WTC11 (cell line): ENCODE data around the gene NFIC. TPM values are rescaled to one million over a fixed set of nuclear protein-coding genes. Genes with fewer than 3 reads are reported as not detected.

Experiments
- ATAC-seq: fragments of 200-7000 bp; cut with Tn5 transposase; 2 replicates; pipeline ENCODE4 v1.10.0; 2021; ENCODE audit warnings: mild to moderate bottlenecking, moderate library complexity
- Bru-seq: library from RNA; stranded (reverse); fragments of 400-500 nt; gene quantifications from one replicate; lab custom pipeline; 2021; lab: Mats Ljungman, UMichigan
- CTCF ChIA-PET: fragments of 300-600 bp; sonication (Branson Sonifier 250); formaldehyde crosslinking; loops from one replicate; lab custom pipeline; 2021; ENCODE audit warnings: antibody characterized with exemption; lab: Charles Lee
- POLR2A ChIA-PET: fragments of 350-600 bp; sonication (Branson Sonifier 250); formaldehyde crosslinking; loops from one replicate; lab custom pipeline; 2021; ENCODE audit warnings: antibody characterized with exemption; lab: Charles Lee
- DNase-seq: peaks from one replicate; pipeline ENCODE4 v3.0.0; 2021; ENCODE audit warnings: low spot score
- H3K27ac Mint-ChIP-seq: 2 replicates; pipeline ENCODE4 v1.8.0; 2021; ENCODE audit warnings: mixed read lengths
- H3K27me3 Mint-ChIP-seq: 2 replicates; pipeline ENCODE4 v1.8.0; 2021; ENCODE audit warnings: low read depth, mild to moderate bottlenecking, moderate library complexity, mixed read lengths
- H3K36me3 Mint-ChIP-seq: 2 replicates; pipeline ENCODE4 v1.8.0; 2021; ENCODE audit warnings: mixed read lengths
- H3K4me1 Mint-ChIP-seq: 2 replicates; pipeline ENCODE4 v1.8.0; 2022; ENCODE audit warnings: mixed read lengths
- H3K4me3 Mint-ChIP-seq: 2 replicates; pipeline ENCODE4 v1.8.0; 2021; ENCODE audit warnings: mild to moderate bottlenecking, moderate library complexity, mixed read lengths
- H3K9me3 Mint-ChIP-seq: 2 replicates; pipeline ENCODE4 v1.8.0; 2021; ENCODE audit warnings: mixed read lengths
- ARID4B ChIP-seq: sonication (generic); formaldehyde crosslinking; IDR thresholded peaks from 2 replicates; pipeline ENCODE4 v1.8.0; 2023; ENCODE audit warnings: missing genetic modification reagents, mild to moderate bottlenecking, borderline replicate concordance
- ATF1 ChIP-seq: sonication (generic); formaldehyde crosslinking; IDR thresholded peaks from 2 replicates; pipeline ENCODE4 v1.8.1; 2023; ENCODE audit warnings: mild to moderate bottlenecking, moderate library complexity, missing genetic modification reagents
- ATF3 ChIP-seq: sonication (generic); formaldehyde crosslinking; conservative IDR thresholded peaks from 2 replicates; pipeline ENCODE4 v1.8.1; 2022; ENCODE audit warnings: mild to moderate bottlenecking, missing genetic modification reagents
- CDX4 ChIP-seq: fragments of 250-450 bp; sonication (Bioruptor Pico); IDR thresholded peaks from 2 replicates; pipeline ENCODE4 v1.9.0; 2021; ENCODE audit warnings: moderate library complexity, mild to moderate bottlenecking, inconsistent platforms, borderline replicate concordance
- E2F1 ChIP-seq: sonication (generic); formaldehyde crosslinking; IDR thresholded peaks from 2 replicates; pipeline ENCODE4 v1.8.0; 2022; ENCODE audit warnings: mild to moderate bottlenecking, missing genetic modification reagents
- ETV6 ChIP-seq: sonication (generic); formaldehyde crosslinking; IDR thresholded peaks from 2 replicates; pipeline ENCODE4 v1.8.1; 2022; ENCODE audit warnings: mild to moderate bottlenecking, missing genetic modification reagents
- FOXJ3 ChIP-seq: sonication (generic); formaldehyde crosslinking; IDR thresholded peaks from 2 replicates; pipeline ENCODE4 v1.9.0; 2021; ENCODE audit warnings: missing genetic modification reagents, mild to moderate bottlenecking, borderline replicate concordance
- FOXP1 ChIP-seq: sonication (generic); formaldehyde crosslinking; IDR thresholded peaks from 2 replicates; pipeline ENCODE4 v1.8.0; 2022; ENCODE audit warnings: missing genetic modification reagents, mild to moderate bottlenecking, moderate library complexity, borderline replicate concordance
- HMGA2 ChIP-seq: fragments of 250-450 bp; sonication (Bioruptor Pico); IDR thresholded peaks from 2 replicates; pipeline ENCODE4 v1.4.0; 2021; ENCODE audit warnings: mild to moderate bottlenecking, moderate library complexity
- JAZF1 ChIP-seq: fragments of 250-450 bp; sonication (Bioruptor Pico); IDR thresholded peaks from 2 replicates; pipeline ENCODE4 v1.9.0; 2021; ENCODE audit warnings: moderate library complexity, mild to moderate bottlenecking, inconsistent platforms
- JUN ChIP-seq: sonication (generic); formaldehyde crosslinking; IDR thresholded peaks from 2 replicates; pipeline ENCODE4 v1.8.0; 2023; ENCODE audit warnings: mild to moderate bottlenecking, missing genetic modification reagents
- NFYB ChIP-seq: sonication (generic); formaldehyde crosslinking; conservative IDR thresholded peaks from 2 replicates; pipeline ENCODE4 v1.8.0; 2022; ENCODE audit warnings: low read depth, missing genetic modification reagents
- NR1H2 ChIP-seq: sonication (generic); formaldehyde crosslinking; IDR thresholded peaks from 2 replicates; pipeline ENCODE4 v1.9.0; 2021; ENCODE audit warnings: mild to moderate bottlenecking, moderate library complexity, missing genetic modification reagents
- OVOL2 ChIP-seq: fragments of 250-450 bp; sonication (Bioruptor Pico); IDR thresholded peaks from 2 replicates; pipeline ENCODE4 v1.9.0; 2021; ENCODE audit warnings: mild to moderate bottlenecking, borderline replicate concordance
- SMAD3 ChIP-seq: sonication (generic); formaldehyde crosslinking; IDR thresholded peaks from 2 replicates; pipeline ENCODE4 v1.8.0; 2022; ENCODE audit warnings: missing genetic modification reagents, mild to moderate bottlenecking, borderline replicate concordance
- SP1 ChIP-seq: sonication (generic); formaldehyde crosslinking; conservative IDR thresholded peaks from 2 replicates; pipeline ENCODE4 v1.8.1; 2022; ENCODE audit warnings: missing genetic modification reagents
- TEAD4 ChIP-seq: sonication (generic); formaldehyde crosslinking; IDR thresholded peaks from 2 replicates; pipeline ENCODE4 v1.8.0; 2022; ENCODE audit warnings: mild to moderate bottlenecking, missing genetic modification reagents
- ZNF138 ChIP-seq: sonication (generic); formaldehyde crosslinking; conservative IDR thresholded peaks from 2 replicates; pipeline ENCODE4 v1.8.1; 2022; ENCODE audit warnings: mild to moderate bottlenecking, moderate library complexity, missing genetic modification reagents
- ZNF232 ChIP-seq: sonication (generic); formaldehyde crosslinking; IDR thresholded peaks from 2 replicates; pipeline ENCODE4 v1.8.0; 2022; ENCODE audit warnings: mild to moderate bottlenecking, missing genetic modification reagents
- ZNF425 ChIP-seq: fragments of 250-450 bp; sonication (Bioruptor Pico); conservative IDR thresholded peaks from 2 replicates; pipeline ENCODE4 v1.9.0; 2021; ENCODE audit warnings: mild to moderate bottlenecking
- long read RNA-seq, 3 experiments: library from RNA in 1 of 3; library from capped mRNA in 1 of 3; library from polyadenylated mRNA in 1 of 3; unstranded in 2 of 3; stranded (forward) in 1 of 3; transcript quantifications; one replicate each; pipeline ENCODE4 v2.0.0, GENCODE V29; 2021
- total RNA-seq: library from RNA; stranded (reverse); gene quantifications from 3 replicates; pipeline ENCODE4 v1.2.3, GENCODE V29; 2021

Gene NFIC
- total RNA-seq = 3.5 to 4.4 TPM (median 4.0 TPM) in 3 replicates
- percentile 19 among the genes with signal in this experiment for Bru-seq, nascent RNA
- long read RNA-seq, experiment 1, partial matches to known transcripts = 0 of 3 reads
- long read RNA-seq, experiment 1, other reads (novel, unspliced or antisense) = 3 of 3 reads
- long read RNA-seq, experiment 2, partial matches to known transcripts = 2 of 7 reads
- long read RNA-seq, experiment 2, other reads (novel, unspliced or antisense) = 5 of 7 reads
- long read RNA-seq, experiment 3, partial matches to known transcripts = 1 of 1 reads
- long read RNA-seq, experiment 3, other reads (novel, unspliced or antisense) = 0 of 1 reads

GRCh38 chr19:3365836-3366752, at the start of gene NFIC:
NFIC (plus strand) TSS chr19:3366583; CDS start chr19:3366637, 54 bp downstream.
- ChIA-PET POLR2A (no interaction called here), CTCF (interaction anchor here (1.2 kb wide), 1 partner anchor 64 kb away, joined by 6 read pairs; no protein-coding TSS in a partner anchor)
- Mint-ChIP-seq H3K27me3 (peaks cover 95% of the 10 kb centered on the region), H3K36me3 (no peaks in the 10 kb centered on the region), H3K27ac (no peak within 1 kb of the TSS), H3K4me3 (peak within 1 kb of the TSS; percentile 61), H3K4me1 (peaks cover 49% of the 10 kb centered on the region), H3K9me3 (no peaks in the 10 kb centered on the region)
- ATAC-seq (peak; percentile 20), DNase-seq (no peak)
- TF ChIP-seq ATF3 (no peak), NR1H2 (CRISPR knock-in tag) (no peak), TEAD4 (CRISPR knock-in tag) (no peak), OVOL2 (CRISPR knock-in tag) (no peak), ZNF232 (CRISPR knock-in tag) (no peak), SP1 (no peak), FOXP1 (CRISPR knock-in tag) (no peak), JAZF1 (CRISPR knock-in tag) (no peak), ETV6 (CRISPR knock-in tag) (no peak), JUN (CRISPR knock-in tag) (no peak), HMGA2 (CRISPR knock-in tag) (no peak), E2F1 (CRISPR knock-in tag) (no peak), ZNF425 (no peak), ARID4B (CRISPR knock-in tag) (no peak), NFYB (CRISPR knock-in tag) (no peak), FOXJ3 (CRISPR knock-in tag) (no peak), SMAD3 (CRISPR knock-in tag) (no peak), ATF1 (CRISPR knock-in tag) (no peak), CDX4 (no peak), ZNF138 (CRISPR knock-in tag) (no peak)
